Measurements from ENCODE around the gene SYMPK. TPM values are rescaled to one million over a fixed set of nuclear protein-coding genes. Genes with fewer than 3 reads are reported as not detected.
"Not testable (repeated sequence)": the region's sequence is repeated elsewhere in the genome, so short reads cannot be mapped to it uniquely, and the experiment has no call there.

Gene SYMPK
- polyA plus RNA-seq, 1 donor = 75.1 TPM

DNA sequence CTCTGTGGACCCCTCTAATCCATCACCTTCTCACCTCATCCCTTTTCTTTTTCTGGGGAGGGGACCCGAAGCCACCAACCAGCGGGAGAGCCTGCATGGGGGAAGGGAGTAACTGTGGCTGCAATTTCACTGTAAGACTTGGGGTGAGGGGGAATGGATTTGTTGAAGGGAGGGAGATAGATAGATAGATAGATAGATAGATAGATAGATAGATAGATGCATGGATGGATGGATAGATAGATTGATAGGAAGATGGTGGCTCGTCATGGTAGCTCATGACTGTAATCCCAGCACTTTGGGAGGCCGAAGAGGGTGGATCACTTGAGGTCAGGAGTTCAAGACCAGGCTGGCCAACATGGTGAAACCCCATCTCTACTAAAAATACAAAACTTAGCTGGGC lies 4.3 kb upstream of the SYMPK start:
- not testable (repeated sequence) for DNase-seq

DNA sequence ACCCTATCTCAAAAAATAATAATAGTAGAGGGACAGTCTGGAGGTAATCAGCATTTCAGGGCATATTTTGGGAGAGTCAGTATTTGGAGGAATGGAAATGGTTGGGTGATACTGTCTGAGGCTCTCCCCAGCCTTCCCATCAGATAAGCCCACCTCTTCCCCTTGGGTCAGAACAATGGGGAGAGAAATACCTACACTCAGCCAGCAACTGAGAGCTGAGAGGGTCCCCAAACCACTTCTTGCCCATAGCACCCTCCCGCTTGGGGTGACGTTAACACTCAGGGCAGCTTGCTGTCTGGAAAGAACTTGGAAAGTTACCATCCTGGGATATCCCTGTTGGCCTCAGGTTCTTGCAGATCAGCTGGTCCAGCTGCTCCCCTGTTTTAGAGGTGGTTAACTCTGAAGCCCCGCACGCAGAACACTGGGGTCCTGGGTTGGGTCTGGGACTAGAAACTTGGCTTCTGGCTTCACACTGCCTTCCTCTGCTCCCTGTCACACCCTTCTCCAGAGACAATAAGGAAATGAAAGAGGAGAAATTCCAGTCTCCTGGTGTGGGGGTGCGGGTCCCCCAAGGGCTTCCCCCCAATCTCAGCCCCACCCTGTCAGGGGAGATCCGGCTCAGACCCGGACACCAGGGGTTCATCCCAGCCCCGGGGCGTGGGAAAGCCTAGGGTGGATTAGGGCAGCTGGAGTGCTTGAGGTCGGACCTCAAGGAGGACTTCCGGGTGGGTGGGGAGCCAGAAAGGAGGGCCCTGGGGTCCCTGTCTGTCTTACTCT lies 3.6 kb upstream of the SYMPK start:
- DNase-seq = no peak

GRCh38 chr19:45865269-45865948 lies 2.5 kb upstream of the SYMPK start:
- DNase-seq = no peak

DNA sequence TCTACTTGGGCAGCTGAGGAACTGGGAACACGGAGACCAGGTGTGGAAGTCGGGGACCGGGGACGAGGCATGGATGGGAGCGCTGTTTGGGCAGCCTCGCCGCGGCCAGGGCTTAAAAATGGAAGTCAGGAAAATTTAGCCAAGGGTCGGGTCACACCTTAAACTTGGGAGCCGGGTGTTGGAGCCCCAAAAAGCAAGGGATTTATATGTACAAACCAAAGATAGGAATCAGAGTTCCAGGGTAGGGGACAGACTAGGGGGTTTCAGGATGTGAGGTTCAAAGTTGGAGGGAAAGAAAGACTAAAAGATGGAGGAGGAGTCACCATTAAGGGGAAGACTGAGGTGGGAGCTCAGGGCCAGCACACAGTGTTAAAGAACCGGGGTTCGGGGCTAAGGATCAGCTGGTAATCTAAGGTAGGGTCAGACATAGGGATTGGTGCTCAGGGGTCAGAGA lies 1.7 kb upstream of the SYMPK start:
- no peak for DNase-seq

DNA sequence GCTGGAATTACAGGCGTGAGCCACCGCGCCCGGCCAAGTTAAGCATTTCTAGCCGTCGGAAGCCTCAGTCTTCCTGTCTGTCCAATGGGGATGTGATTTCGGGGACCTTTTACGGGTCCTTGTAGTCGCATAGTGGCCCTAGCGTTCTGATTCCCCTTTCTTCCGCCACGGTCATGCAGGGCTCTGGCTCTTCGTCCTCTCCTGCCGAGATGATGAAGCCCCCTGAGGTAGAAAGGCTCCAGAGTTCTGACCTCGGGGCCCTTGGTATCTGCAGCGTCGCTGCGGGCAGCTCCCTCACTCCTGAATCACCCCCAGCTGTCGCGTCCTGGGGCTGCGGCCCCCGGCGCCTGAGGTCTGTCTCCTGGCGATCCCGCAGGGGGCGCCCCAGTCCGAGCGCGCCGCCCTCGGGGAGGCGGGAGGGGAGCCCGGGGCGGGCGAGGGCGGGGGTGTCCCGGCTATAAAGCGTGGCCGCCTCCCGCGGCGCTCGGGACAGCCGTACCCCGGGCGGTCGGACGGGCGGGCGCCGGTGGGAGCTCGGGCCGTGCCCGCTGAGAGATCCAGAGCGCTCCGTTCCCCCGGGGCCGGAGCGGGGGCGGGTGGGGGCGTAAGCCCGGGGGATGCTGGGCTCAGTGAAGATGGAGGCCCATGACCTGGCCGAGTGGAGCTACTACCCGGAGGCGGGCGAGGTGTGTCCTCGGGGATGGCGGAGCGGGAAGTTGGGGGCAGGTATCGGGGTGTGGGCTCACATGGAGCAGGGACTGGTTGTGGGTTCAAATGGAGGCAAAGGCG lies 1.1 kb upstream of the SYMPK start, which contains the start of gene FOXA3:
FOXA3 (plus strand) TSS at position 487 of the 789 bp plus-strand sequence; CDS start at position 618, 131 bp downstream.
- no peak for DNase-seq

DNA sequence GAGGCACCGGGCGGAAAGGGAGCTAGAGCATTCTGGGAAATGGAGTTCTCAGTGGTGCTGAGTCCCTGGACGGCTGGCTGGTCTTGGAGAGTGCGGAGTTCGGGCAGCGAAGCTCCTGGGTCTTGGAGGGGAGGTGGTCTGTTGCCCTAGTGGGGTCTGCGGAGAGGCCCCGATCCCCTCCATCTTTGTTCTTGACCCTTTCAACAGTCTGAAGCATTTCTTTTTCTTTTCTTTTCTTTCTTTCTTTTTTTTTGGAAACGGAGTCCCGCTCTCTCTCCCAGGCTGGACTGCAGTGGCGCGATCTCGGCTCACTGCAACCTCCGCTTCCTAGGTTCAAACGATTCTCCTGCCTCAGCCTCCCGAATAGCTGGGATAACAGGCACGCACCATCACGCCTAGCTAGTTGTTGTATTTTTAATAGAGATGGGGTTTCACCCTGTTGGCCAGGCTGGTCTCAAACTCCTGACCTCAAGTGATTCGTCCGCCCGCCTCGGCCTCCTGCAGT lies 440 bp upstream of the SYMPK start:
- DNase-seq = no peak

DNA sequence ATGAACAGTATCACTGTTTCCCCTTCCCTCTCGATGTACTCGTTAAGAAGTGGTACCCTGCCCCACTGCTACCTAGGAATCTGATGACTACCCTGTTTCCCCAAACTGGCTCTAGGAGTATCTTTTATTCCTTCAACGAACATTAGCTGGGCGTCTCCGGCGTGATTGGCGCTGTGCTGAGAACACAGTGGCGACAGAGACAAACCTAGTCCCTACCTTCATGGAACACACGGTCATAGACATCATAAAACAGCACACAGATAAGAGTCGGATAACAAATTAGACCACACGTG lies 730 bp downstream of the SYMPK start:
- DNase-seq = no peak

DNA sequence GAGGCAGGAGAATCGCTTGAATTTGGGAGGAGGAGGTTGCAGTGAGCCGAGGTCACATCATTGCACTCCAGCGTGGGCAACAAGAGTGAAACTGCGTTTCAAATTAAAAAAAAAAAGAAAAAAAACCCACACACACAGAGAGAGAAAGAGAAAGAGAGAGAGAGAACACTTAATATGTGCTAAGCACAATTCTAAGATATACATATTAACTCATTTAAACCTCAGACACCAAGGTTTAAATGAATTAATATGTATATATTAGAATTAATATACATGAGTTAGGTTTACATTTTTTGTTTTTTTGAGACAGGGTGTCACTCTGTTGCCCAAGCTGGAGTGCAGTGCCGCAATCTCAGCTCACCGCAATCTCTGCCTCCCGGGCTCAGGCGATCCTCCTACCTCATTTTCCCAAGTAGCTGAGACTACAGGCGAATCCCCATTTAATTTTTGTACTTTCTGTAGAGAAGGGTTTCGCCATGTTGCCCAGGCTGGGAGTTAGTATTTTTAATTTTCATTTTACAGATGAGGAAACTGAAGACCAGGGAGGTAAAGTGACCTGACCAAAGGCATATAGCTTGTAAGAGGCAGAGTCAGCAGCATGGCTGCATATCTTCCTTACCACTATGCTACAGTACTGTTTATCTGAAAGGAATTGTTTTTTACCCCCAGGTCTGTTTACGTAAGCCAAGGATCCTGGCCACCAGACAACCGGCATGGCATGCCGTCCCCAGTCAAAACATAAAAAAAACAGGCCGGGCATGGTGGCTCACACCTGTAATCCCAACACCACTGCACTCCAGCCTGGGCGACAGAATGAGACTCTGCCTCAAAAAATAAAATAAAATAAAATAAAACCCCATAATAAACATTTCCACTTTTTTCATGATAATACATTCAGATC lies 2.3 kb downstream of the SYMPK start:
- no peak for DNase-seq

- DNase-seq = no peak
These were observed 8.7 kb downstream of the SYMPK start for GRCh38 chr19:45854167-45854778.

DNA sequence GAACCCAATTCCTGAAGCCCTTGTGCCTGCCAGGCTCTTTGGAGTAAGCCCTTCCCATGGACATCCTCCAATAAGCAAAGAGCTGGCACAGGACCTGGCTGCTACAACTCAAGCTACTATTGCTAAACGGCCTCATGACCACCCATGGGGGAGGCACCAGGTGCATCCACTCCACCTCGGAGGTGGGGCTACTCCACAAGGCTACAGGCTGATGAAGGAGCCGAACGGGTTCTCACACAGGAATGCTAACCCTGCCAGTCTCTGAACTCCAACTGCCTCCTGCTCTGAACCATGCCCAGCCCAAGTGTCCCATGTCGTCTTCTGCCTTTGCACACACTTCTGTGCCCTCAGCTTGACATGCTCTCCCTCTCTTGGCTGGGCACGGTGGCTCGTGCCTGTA lies 10.0 kb downstream of the SYMPK start:
- no peak for DNase-seq

DNA sequence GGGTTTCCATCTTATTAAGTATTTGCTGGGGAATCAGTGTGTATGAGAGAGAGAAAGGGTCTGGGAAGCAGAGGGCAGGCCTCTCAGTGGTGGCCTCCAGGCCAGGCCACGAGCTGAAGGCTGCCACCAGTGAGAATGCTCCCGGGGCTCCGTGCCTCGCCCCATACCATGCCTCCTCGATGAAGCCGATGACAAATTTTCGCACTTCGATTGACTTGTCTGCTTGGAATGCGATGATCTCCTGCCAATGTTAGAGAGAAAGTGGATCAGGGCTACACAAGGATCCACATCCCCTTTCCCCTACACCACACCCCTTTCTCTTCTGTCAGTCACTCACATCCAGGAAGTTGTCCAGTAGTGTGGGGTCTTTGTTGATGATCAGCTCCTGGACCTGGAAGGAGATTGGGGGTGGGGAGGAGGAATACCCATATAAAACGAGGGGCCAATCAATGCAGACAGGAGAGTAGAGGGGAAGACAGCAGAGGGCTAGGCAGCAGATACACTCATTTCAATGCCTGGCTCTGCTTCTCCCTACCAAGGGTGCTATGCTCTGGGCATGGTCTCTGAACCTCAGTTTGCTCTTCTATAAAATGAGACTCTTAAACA lies 10.7 kb downstream of the SYMPK start:
- no peak for DNase-seq

- DNase-seq = no peak
These were observed 14.0 kb downstream of the SYMPK start for GRCh38 chr19:45848922-45849321.

GRCh38 chr19:45847663-45848062 lies 15.3 kb downstream of the SYMPK start:
- DNase-seq = no peak

DNA sequence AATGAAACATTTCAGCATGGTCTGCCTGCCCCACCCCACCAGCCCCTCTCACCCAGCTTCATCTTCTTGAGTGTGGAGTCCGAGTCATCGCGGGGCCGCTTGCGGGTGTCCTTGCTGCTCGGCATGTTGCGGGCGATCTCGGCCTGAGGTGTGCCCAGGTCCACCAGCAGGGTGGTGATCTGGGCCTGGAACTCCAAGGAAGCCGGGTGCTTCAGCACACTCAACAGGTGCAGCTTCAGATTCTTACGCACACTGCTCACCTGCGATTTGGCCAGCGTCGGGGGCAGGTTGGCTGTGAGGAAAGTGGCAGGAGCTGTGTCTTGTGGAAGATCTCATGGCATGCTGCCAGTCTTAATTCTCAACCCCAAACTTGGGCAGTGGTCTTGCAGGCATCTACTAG lies 20.7 kb downstream of the SYMPK start:
- no peak for DNase-seq

GRCh38 chr19:45834970-45835369 lies 28.0 kb downstream of the SYMPK start:
- DNase-seq = no peak

DNA sequence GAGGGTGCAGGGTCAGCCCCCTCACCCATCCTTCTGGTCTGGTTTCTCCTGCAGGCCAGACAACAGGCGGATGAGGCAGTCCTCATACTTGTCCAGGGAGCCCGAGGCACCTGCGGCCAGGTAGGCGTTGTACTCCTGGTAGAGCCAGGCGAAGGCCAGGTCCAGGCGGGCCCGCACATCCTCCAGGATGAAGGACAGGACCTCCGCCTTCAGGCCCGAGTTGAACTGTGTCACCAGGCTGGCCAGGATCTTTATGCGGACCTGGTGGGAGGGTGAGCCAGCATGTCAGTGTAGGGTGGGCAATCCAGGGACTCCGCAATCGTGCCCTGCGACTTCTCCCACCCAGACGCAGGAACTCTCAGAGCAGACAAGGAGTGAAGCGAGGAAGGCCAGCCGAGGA lies 34.0 kb downstream of the SYMPK start:
- DNase-seq = no peak

DNA sequence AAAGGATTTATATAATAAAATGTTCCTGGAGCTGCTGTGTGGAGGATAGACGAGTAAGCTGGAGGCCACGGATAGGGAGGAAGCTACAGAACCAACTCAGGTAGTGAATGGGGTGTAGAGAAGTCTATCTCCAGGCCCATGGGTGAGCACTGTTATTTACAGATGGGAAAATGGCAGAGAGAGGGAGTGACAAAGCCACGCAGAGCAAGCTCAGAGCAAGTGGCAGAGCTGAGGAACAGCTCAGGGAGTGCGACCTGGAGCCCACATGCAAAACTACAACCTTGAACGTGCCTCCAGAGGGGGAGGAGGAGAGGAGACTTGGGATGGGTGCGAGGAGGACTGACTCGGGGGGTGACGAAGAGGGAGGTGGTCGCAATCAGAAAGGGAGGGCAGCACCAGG lies 34.4 kb downstream of the SYMPK start:
- DNase-seq = no peak

DNA sequence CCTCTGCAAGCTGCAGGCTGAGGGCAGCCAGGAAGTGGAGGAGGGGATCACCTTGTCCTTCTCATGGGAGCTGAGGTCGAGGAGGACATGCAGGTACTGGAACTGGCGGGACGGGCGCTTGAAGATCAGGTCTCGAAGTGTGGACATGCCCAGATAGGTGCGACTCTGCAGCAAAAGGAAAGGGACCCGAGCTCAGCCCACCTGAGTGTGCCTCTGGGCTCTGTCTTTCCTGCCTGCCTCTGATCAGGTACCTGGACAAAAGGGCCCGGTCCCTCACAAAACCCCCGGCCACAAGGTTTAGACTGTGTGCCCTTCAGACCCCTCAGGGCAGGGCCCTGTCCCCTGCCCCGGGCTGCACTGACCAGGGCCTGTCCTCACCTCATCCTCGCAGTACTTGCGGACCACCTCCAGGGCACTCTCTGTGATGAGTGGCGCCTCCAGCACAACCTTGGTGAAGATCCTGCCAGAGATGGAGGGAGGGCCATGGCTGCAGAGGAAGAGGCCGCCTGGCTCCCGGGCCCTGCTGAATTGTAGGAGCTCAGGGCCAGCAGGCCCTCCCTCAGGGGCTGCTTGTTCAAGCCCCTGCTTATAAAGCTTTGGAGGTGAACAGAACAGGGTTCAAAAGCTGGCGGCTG lies 35.4 kb downstream of the SYMPK start:
- no peak for DNase-seq

DNA sequence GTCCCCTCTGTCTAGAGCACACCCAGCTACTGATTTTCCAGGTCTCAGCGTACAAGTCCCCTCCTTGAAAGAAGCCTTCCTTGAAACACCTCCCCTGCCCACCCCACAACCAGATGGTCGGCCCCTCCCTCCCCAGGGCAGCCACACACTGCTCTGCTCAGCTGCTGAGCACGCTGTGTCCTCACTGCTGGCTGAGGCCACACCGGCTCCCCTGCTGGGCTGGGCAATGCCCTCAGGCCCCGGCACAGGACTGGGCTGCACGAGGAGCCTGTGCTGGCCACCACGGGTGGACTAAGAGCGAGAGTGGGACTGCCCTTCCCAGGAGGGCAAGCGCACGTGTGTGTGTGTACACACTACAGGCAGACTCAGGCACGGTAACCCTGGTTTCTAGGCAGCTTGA lies 36.0 kb downstream of the SYMPK start:
- no peak for DNase-seq

Data from left kidney (tissue), 2 donors.